Fibroblast of pulmonary artery (primary cell): Measurements from ENCODE around the gene PRKCE.

Experiments used
- DNase-seq: peaks from one replicate; pipeline ENCODE4 v3.0.0-alpha.2; 2010; ENCODE audit warnings: low read depth
- H3K4me3 ChIP-seq: replicated peaks from 2 replicates; pipeline ENCODE4 v1.5.1; 2011; ENCODE audit warnings: low read depth, mild to moderate bottlenecking, control low read depth, low read length, moderate library complexity
- CTCF ChIP-seq: IDR thresholded peaks from 2 replicates; pipeline ENCODE4 v1.5.1; 2011; ENCODE audit warnings: mild to moderate bottlenecking, control low read depth, low read length, inconsistent platforms; ENCODE audit errors: missing control alignments

Gene PRKCE

GRCh38 chr2:45758018-45758417 is 106.5 kb downstream of the PRKCE start:
- DNase-seq, result no peak
- no peak overlapping the region for H3K4me3 ChIP-seq
- no peak for TF ChIP-seq CTCF

GRCh38 chr2:45759310-45759851 is 107.9 kb downstream of the PRKCE start:
- no peak for TF ChIP-seq CTCF
- peak; percentile 26 for DNase-seq
- H3K4me3 ChIP-seq, result no peak overlapping the region

GRCh38 chr2:45761635-45762034 is 110.2 kb downstream of the PRKCE start:
- no peak overlapping the region for H3K4me3 ChIP-seq
- DNase-seq, result no peak
- no peak for TF ChIP-seq CTCF

- no peak for DNase-seq
- no peak for TF ChIP-seq CTCF
- H3K4me3 ChIP-seq, result no peak overlapping the region
These were observed 111.8 kb downstream of the PRKCE start for GRCh38 chr2:45763255-45763654.

GRCh38 chr2:45763797-45764196 is 112.3 kb downstream of the PRKCE start:
- DNase-seq, result no peak
- TF ChIP-seq CTCF, result no peak
- H3K4me3 ChIP-seq, result no peak overlapping the region

GRCh38 chr2:45765007-45765727 is 113.7 kb downstream of the PRKCE start:
- no peak for DNase-seq
- no peak overlapping the region for H3K4me3 ChIP-seq
- no peak for TF ChIP-seq CTCF
